ENCODE measurements around the gene MVB12B.
A peak's percentile ranks its signal among the peaks of the same experiment; 100 is the strongest.
"Not testable (repeated sequence)": the region's sequence is repeated elsewhere in the genome, so short reads cannot be mapped to it uniquely, and the experiment has no call there.

Gene MVB12B

DNA sequence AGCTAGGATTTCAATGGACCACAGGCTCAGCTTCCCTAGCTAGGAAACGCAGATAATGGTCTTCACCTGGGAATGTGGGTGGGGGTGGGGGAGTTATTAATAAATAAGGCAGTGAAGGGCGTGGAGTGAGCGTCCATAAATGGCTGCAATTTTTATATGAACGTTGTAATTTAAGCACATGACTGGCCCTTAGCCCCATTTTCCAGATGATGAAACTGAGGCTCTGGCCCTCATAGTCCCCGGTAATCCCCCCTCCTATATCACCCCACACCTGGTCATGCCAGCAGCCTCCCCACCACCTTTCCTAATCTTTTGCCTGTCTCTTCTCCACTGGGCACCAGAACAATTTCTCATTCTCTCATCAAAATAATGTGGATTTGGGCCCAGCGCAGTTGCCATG, 225.2 kb downstream of the MVB12B start:
- H3K27me3 ChIP-seq (ENCODE audit: insufficient read depth, poor library complexity, severe bottlenecking) = no peaks in the 10 kb centered on the region
- H3K9me3 ChIP-seq (ENCODE audit: severe bottlenecking) = no peaks in the 10 kb centered on the region
- no peak overlapping the region for H3K4me3 ChIP-seq (ENCODE audit: severe bottlenecking)
- no peak for DNase-seq (ENCODE audit: low spot score)
- no peaks in the 10 kb centered on the region for H3K4me1 ChIP-seq (ENCODE audit: insufficient read depth, poor library complexity, severe bottlenecking)
- no peak for ATAC-seq (ENCODE audit: low read depth)
- TF ChIP-seq, protein P1, sequence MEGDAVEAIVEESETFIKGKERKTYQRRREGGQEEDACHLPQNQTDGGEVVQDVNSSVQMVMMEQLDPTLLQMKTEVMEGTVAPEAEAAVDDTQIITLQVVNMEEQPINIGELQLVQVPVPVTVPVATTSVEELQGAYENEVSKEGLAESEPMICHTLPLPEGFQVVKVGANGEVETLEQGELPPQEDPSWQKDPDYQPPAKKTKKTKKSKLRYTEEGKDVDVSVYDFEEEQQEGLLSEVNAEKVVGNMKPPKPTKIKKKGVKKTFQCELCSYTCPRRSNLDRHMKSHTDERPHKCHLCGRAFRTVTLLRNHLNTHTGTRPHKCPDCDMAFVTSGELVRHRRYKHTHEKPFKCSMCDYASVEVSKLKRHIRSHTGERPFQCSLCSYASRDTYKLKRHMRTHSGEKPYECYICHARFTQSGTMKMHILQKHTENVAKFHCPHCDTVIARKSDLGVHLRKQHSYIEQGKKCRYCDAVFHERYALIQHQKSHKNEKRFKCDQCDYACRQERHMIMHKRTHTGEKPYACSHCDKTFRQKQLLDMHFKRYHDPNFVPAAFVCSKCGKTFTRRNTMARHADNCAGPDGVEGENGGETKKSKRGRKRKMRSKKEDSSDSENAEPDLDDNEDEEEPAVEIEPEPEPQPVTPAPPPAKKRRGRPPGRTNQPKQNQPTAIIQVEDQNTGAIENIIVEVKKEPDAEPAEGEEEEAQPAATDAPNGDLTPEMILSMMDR (IDR thresholded peaks at IDR 0.05; ENCODE audit: poor library complexity, severe bottlenecking) = no peak
- H3K27ac ChIP-seq (ENCODE audit: poor library complexity, severe bottlenecking) = no peak overlapping the region
- H3K36me3 ChIP-seq (ENCODE audit: low read depth) = no peaks in the 10 kb centered on the region

DNA sequence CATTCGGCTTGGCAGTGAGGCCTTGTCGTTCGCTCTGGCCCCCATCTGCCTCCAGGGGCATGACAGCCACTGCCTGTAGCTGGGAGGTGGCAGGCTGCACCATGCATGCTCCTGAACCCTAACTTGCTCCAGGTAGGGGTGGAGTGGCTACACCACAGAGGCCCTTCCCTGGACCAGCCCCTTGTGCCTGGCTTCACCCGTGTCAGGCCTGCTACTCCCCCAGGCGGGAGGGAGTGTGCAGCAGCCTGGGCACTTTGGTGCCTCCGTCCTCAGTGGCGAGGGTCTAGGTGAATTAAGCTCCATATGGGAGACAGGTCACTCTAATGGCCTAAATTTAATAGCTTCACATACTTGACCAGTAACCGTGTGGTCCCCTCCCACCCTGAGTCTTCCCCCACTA, 227.7 kb downstream of the MVB12B start:
- Histone ChIP-seq H3K4me1 (ENCODE audit: insufficient read depth, poor library complexity, severe bottlenecking) (no peaks in the 10 kb centered on the region), H3K4me3 (ENCODE audit: severe bottlenecking) (no peak overlapping the region), H3K36me3 (ENCODE audit: low read depth) (no peaks in the 10 kb centered on the region), H3K9me3 (ENCODE audit: severe bottlenecking) (no peaks in the 10 kb centered on the region), H3K27me3 (ENCODE audit: insufficient read depth, poor library complexity, severe bottlenecking) (no peaks in the 10 kb centered on the region), H3K27ac (ENCODE audit: poor library complexity, severe bottlenecking) (no peak overlapping the region)
- TF ChIP-seq, protein P1 (IDR thresholded peaks at IDR 0.05; ENCODE audit: poor library complexity, severe bottlenecking) = no peak
- DNase-seq (ENCODE audit: low spot score) (no peak), ATAC-seq (ENCODE audit: low read depth) (no peak)

DNA sequence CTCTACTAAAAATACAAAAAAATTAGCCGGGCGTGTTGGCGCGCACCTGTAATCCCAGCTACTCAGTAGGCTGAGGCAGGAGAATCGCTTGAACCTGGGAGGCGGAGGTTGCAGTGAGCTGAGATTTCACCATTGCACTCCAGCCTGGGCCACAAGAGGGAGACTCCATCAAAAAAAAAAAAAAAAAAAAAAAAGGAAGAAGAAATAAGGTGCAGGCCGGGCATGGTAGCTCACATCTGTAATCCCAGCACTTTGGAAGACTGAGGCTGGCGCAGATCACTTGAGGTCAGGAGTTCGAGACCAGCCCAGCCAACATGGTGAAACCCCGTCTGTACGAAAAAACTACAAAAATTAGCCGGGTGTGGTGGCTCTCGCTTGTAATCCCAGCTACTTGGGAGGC, 228.8 kb downstream of the MVB12B start:
- not testable (repeated sequence) for H3K9me3 ChIP-seq (ENCODE audit: severe bottlenecking); H3K36me3 ChIP-seq (ENCODE audit: low read depth); H3K27me3 ChIP-seq (ENCODE audit: insufficient read depth, poor library complexity, severe bottlenecking); H3K4me1 ChIP-seq (ENCODE audit: insufficient read depth, poor library complexity, severe bottlenecking); H3K27ac ChIP-seq (ENCODE audit: poor library complexity, severe bottlenecking); ATAC-seq (ENCODE audit: low read depth); H3K4me3 ChIP-seq (ENCODE audit: severe bottlenecking); DNase-seq (ENCODE audit: low spot score)
- TF ChIP-seq, protein P1 (IDR thresholded peaks at IDR 0.05; ENCODE audit: poor library complexity, severe bottlenecking) = peak; percentile 7

All from RWPE2 (cell line).